ENCODE measurements around the gene ZNF552. TPM values are rescaled to one million over a fixed set of nuclear protein-coding genes. Genes with fewer than 3 reads are reported as not detected.
"Not testable (repeated sequence)": the region's sequence is repeated elsewhere in the genome, so short reads cannot be mapped to it uniquely, and the experiment has no call there.

ZNF552 gene
- total and polyA plus RNA-seq, 2 of the 4 experiments (the other 2 are of a cell fraction): 2.8 to 4.7 TPM

GRCh38 chr19:57851812-57852603 lies 37.3 kb upstream of the ZNF552 start:
- H3K18ac ChIP-seq (ENCODE audit: low read depth, low read length); H3K56ac ChIP-seq (ENCODE audit: extremely low read depth, insufficient read depth, low read length); H3K4ac ChIP-seq (ENCODE audit: low read depth, low read length); H3K9ac ChIP-seq (ENCODE audit: low read depth, low read length); H2AFZ ChIP-seq (replicated peaks; ENCODE audit: low read length, poor library complexity); dilution Hi-C loops (cut with HindIII; ENCODE audit: low sequenced_read_pairs, unreplicated experiment); ATAC-seq (ENCODE audit: low read depth); H3K14ac ChIP-seq (replicated peaks; ENCODE audit: low read depth, low read length); H3K4me3 ChIP-seq (ENCODE audit: insufficient read depth, low read depth, low read length); H2BK120ac ChIP-seq (ENCODE audit: low read depth, low read length); H3K4me2 ChIP-seq (ENCODE audit: low read depth, low read length); DNase-seq; H2AK5ac ChIP-seq (ENCODE audit: low read depth, low read length); H4K91ac ChIP-seq (ENCODE audit: insufficient read depth, low read depth, low read length); H3K23ac ChIP-seq (ENCODE audit: low read depth, low read length); intact Hi-C loops (cut with micrococcal nuclease); H3K27ac ChIP-seq (ENCODE audit: insufficient read depth, low read length); H2BK5ac ChIP-seq (ENCODE audit: low read depth, low read length, poor library complexity, severe bottlenecking); H2BK15ac ChIP-seq (ENCODE audit: low read depth, low read length); BruUV-seq (replicated peaks); CTCF ChIA-PET; H4K5ac ChIP-seq (ENCODE audit: low read depth, low read length); in situ Hi-C loops (cut with MboI; ENCODE audit: low sequenced_read_pairs); H3K9me3 ChIP-seq (ENCODE audit: control insufficient read depth, insufficient read depth, low read length); H3K4me1 ChIP-seq (ENCODE audit: control insufficient read depth, insufficient read depth, low read length); H2AK9ac ChIP-seq (replicated peaks; ENCODE audit: low read depth, low read length, poor library complexity); H3K27me3 ChIP-seq (ENCODE audit: control insufficient read depth, insufficient read depth, low read length); H4K8ac ChIP-seq (ENCODE audit: low read depth in 2 of 2, low read length in 2 of 2); H2BK20ac ChIP-seq (ENCODE audit: low read depth, low read length); H3K9me1 ChIP-seq (ENCODE audit: insufficient read depth, low read length): not testable (repeated sequence)
- peaks cover 29% of the 10 kb centered on the region for H3K36me3 ChIP-seq (ENCODE audit: control insufficient read depth, insufficient read depth, low read length)
- peaks cover 9 to 55% of the 10 kb centered on the region in 2 experiments for H3K79me1 ChIP-seq (ENCODE audit: low read depth in 1 of 2, low read length in 2 of 2)
- WGBS, 2 experiments (ENCODE audit: extremely low coverage in 2 of 2, insufficient read length in 1 of 2): no CpG with 5 or more reads among the region's 6 CpGs
- peaks cover 20% of the 10 kb centered on the region for H4K20me1 ChIP-seq (ENCODE audit: insufficient read depth, low read length)
- POLR2A ChIA-PET (ENCODE audit: unreplicated experiment): interaction anchor here (0.6 kb wide), 2 partner anchors 33 to 197 kb away, joined by 3 read pairs; no protein-coding TSS in a partner anchor

All from IMR-90 (cell line).